H9 (cell line): Measurements from ENCODE around the gene PFDN1. TPM values are rescaled to one million over a fixed set of nuclear protein-coding genes. Genes with fewer than 3 reads are reported as not detected.

Source experiments
- DNase-seq: peaks from one replicate; pipeline ENCODE4 v3.0.0-alpha.2; 2017
- H2AFZ ChIP-seq: one replicate; pipeline ENCODE4 v1.6.1; 2013; ENCODE audit warnings: mild to moderate bottlenecking, low read length, control low read depth, moderate library complexity
- H2AK5ac ChIP-seq: 2 replicates; pipeline ENCODE4 v1.6.1; 2013; ENCODE audit warnings: low read length, control low read depth, mixed read lengths; ENCODE audit not compliant: insufficient read length
- H2BK120ac ChIP-seq: one replicate; pipeline ENCODE4 v1.6.1; 2013; ENCODE audit warnings: low read depth, mild to moderate bottlenecking, low read length, control low read depth, inconsistent platforms; ENCODE audit not compliant: poor library complexity, severe bottlenecking
- H2BK12ac ChIP-seq: 2 replicates; pipeline ENCODE4 v1.6.1; 2013; ENCODE audit warnings: low read length, control low read depth, mixed read lengths, low read depth; ENCODE audit not compliant: insufficient read length
- H2BK15ac ChIP-seq: 2 replicates; pipeline ENCODE4 v1.6.1; 2013; ENCODE audit warnings: low read depth, low read length, control low read depth
- H2BK20ac ChIP-seq: one replicate; pipeline ENCODE4 v1.6.1; 2013; ENCODE audit warnings: low read depth, mild to moderate bottlenecking, low read length, control low read depth, inconsistent platforms; ENCODE audit not compliant: poor library complexity, severe bottlenecking
- H2BK5ac ChIP-seq: 2 replicates; pipeline ENCODE4 v1.6.1; 2013; ENCODE audit warnings: low read length, control low read depth, mixed read lengths; ENCODE audit not compliant: insufficient read length
- H3K14ac ChIP-seq: 2 replicates; pipeline ENCODE4 v1.6.1; 2013; ENCODE audit warnings: low read length, control low read depth; ENCODE audit not compliant: insufficient read depth
- H3K18ac ChIP-seq: 2 replicates; pipeline ENCODE4 v1.6.1; 2013; ENCODE audit warnings: low read depth, mild to moderate bottlenecking, mixed read lengths, low read length, control low read depth; ENCODE audit not compliant: insufficient read length
- H3K23ac ChIP-seq: 2 replicates; pipeline ENCODE4 v1.6.1; 2013; ENCODE audit warnings: low read length, control low read depth, mixed read lengths, low read depth; ENCODE audit not compliant: insufficient read length
- H3K23me2 ChIP-seq: 2 replicates; pipeline ENCODE4 v1.6.1; 2013; ENCODE audit warnings: low read depth, mild to moderate bottlenecking, mixed read lengths, low read length, control low read depth; ENCODE audit not compliant: insufficient read length, poor library complexity, severe bottlenecking
- H3K27ac ChIP-seq: 2 replicates; pipeline ENCODE4 v1.5.1; 2013; ENCODE audit warnings: low read length, control low read depth, mixed read lengths, low read depth; ENCODE audit not compliant: insufficient read length
- H3K27me3 ChIP-seq: 2 replicates; pipeline ENCODE4 v1.6.1; 2013; ENCODE audit warnings: low read length, control low read depth, inconsistent platforms; ENCODE audit not compliant: insufficient read depth
- H3K4ac ChIP-seq: 2 replicates; pipeline ENCODE4 v1.6.1; 2013; ENCODE audit warnings: low read depth, mild to moderate bottlenecking, control low read depth, inconsistent platforms, low read length, moderate library complexity
- H3K4me1 ChIP-seq: 2 replicates; pipeline ENCODE4 v1.6.1; 2013; ENCODE audit warnings: low read length, control low read depth, inconsistent platforms; ENCODE audit not compliant: insufficient read depth
- H3K4me2 ChIP-seq: 2 replicates; pipeline ENCODE4 v1.6.1; 2013; ENCODE audit warnings: low read length, control low read depth, mixed read lengths; ENCODE audit not compliant: insufficient read length, insufficient read depth
- H3K56ac ChIP-seq: 2 replicates; pipeline ENCODE4 v1.6.1; 2013; ENCODE audit warnings: low read depth, mild to moderate bottlenecking, mixed read lengths, low read length, control low read depth; ENCODE audit not compliant: insufficient read length
- H3K79me1 ChIP-seq: 2 replicates; pipeline ENCODE4 v1.6.1; 2013; ENCODE audit warnings: low read depth, mild to moderate bottlenecking, moderate library complexity, low read length, control low read depth, inconsistent platforms; ENCODE audit not compliant: insufficient read depth, poor library complexity, severe bottlenecking
- H3K79me2 ChIP-seq: 2 replicates; pipeline ENCODE4 v1.6.1; 2013; ENCODE audit warnings: low read length, control low read depth, inconsistent platforms; ENCODE audit not compliant: insufficient read depth
- H3K9ac ChIP-seq: 2 replicates; pipeline ENCODE4 v1.6.1; 2013; ENCODE audit warnings: low read length, control low read depth, mixed read lengths; ENCODE audit not compliant: insufficient read length; ENCODE audit errors: extremely low read depth
- H3K9me3 ChIP-seq: one replicate; pipeline ENCODE4 v1.6.1; 2013; ENCODE audit warnings: low read depth, low read length, inconsistent platforms; ENCODE audit not compliant: control insufficient read depth
- H3T11ph ChIP-seq: one replicate; pipeline ENCODE4 v1.6.1; 2013; ENCODE audit warnings: mild to moderate bottlenecking, low read length, control low read depth, inconsistent platforms
- H4K20me1 ChIP-seq: one replicate; pipeline ENCODE4 v1.6.1; 2013; ENCODE audit not compliant: control insufficient read depth, insufficient read length, insufficient read depth
- H4K5ac ChIP-seq: 2 replicates; pipeline ENCODE4 v1.6.1; 2013; ENCODE audit warnings: low read depth, mild to moderate bottlenecking, mixed read lengths, low read length, control low read depth; ENCODE audit not compliant: insufficient read length
- H4K8ac ChIP-seq: replicated peaks from 2 replicates; pipeline ENCODE4 v1.6.1; 2013; ENCODE audit warnings: low read length, control low read depth, mixed read lengths, low read depth; ENCODE audit not compliant: insufficient read length
- H4K91ac ChIP-seq: 2 replicates; pipeline ENCODE4 v1.6.1; 2013; ENCODE audit warnings: low read depth, mild to moderate bottlenecking, moderate library complexity, mixed read lengths, low read length, control low read depth; ENCODE audit not compliant: insufficient read length
- H3K27ac Mint-ChIP-seq, 3 experiments: 2 replicates in 2 of 3; 3 replicates in 1 of 3; pipeline ENCODE4 v1.8.0; 2020 to 2021; ENCODE audit warnings: mixed read lengths in 3 of 3, mild to moderate bottlenecking in 1 of 3, moderate library complexity in 1 of 3
- H3K27me3 Mint-ChIP-seq: 2 replicates; pipeline ENCODE4 v1.8.0; 2021; ENCODE audit warnings: low read depth, mild to moderate bottlenecking, moderate library complexity, mixed read lengths
- H3K36me3 Mint-ChIP-seq, 3 experiments: 2 replicates in 2 of 3; 3 replicates in 1 of 3; pipeline ENCODE4 v1.8.0; 2020 to 2021; ENCODE audit warnings: low read depth in 3 of 3, mixed read lengths in 3 of 3; ENCODE audit not compliant: insufficient read depth in 1 of 3
- H3K4me1 Mint-ChIP-seq, 2 experiments: 2 replicates each; pipeline ENCODE4 v1.8.0; 2020; ENCODE audit warnings: mixed read lengths in 2 of 2
- H3K4me3 Mint-ChIP-seq, 2 experiments: 2 replicates in 1 of 2; 3 replicates in 1 of 2; pipeline ENCODE4 v1.8.0; 2020 to 2021; ENCODE audit warnings: mild to moderate bottlenecking in 2 of 2, mixed read lengths in 2 of 2, moderate library complexity in 1 of 2
- H3K9me3 Mint-ChIP-seq, 2 experiments: 2 replicates in 1 of 2; 3 replicates in 1 of 2; pipeline ENCODE4 v1.8.0; 2020; ENCODE audit warnings: mild to moderate bottlenecking in 2 of 2, mixed read lengths in 2 of 2, moderate library complexity in 1 of 2
- CTCF ChIP-seq: fragments of 200-600 bp; sonication (generic); conservative IDR thresholded peaks from 3 replicates; pipeline ENCODE4 v1.8.0; 2021; ENCODE audit warnings: antibody characterized with exemption, mild to moderate bottlenecking
- WGBS: extraction: QIAGEN DNeasy Blood & Tissue Kit; methylation state at CpG from one replicate; pipeline ENCODE4 v1.1.7; 2013; ENCODE audit warnings: missing lambda C conversion rate, low lambda C conversion rate, mixed read lengths; ENCODE audit not compliant: insufficient read length; ENCODE audit errors: extremely low coverage; 5-methylcytosine and 5-hydroxymethylcytosine counted together
- total RNA-seq: library from RNA; stranded (reverse); gene quantifications from 2 replicates; pipeline ENCODE4 v1.2.1, GENCODE V29; 2021

Gene PFDN1
- total RNA-seq, 1 experiment from 2014 or later: 58.3 TPM

DNA sequence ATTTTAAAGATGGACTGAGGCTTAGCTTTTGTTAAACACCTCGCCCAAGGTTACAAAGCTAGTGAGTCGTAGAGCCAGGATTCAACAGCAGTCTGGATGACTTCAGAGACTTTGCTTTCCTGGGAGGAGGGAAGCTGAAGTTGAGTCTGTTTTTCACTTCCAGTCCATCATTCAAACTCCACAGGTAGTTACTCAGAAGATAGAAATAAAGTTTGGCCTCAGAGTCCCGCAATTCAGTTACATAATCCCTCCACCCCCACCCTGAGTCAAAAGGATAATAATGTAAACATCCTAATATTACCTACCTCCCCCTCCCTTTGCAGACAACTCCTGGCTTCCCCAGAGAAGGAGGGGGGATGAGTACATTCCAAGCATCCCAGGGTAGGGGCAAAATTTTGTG, 35.4 kb upstream of the PFDN1 start:
- Histone ChIP-seq H3K56ac (no peak overlapping the region), H2BK5ac (no peak overlapping the region), H3K4me2 (no peak overlapping the region), H3K4me1 (no peaks in the 10 kb centered on the region; the same call in 1 of the 2 replicates), H4K91ac (no peak overlapping the region), H3K14ac (no peak overlapping the region), H2AK5ac (no peak overlapping the region), H3K23me2 (no peaks in the 10 kb centered on the region), H4K8ac (no peak overlapping the region), H3K23ac (no peak overlapping the region), H2AFZ (no peak overlapping the region), H3K27ac (no peak overlapping the region), H4K20me1 (no peaks in the 10 kb centered on the region), H3T11ph (no peak overlapping the region), H2BK12ac (no peak overlapping the region), H3K9me3 (no peaks in the 10 kb centered on the region), H3K18ac (no peak overlapping the region), H3K4ac (no peak overlapping the region), H3K9ac (no peak overlapping the region), H3K79me1 (no peaks in the 10 kb centered on the region), H3K79me2 (no peaks in the 10 kb centered on the region), H2BK15ac (no peak overlapping the region), H4K5ac (no peak overlapping the region), H2BK20ac (no peak overlapping the region), H3K27me3 (no peaks in the 10 kb centered on the region), H2BK120ac (no peak overlapping the region)
- Mint-ChIP-seq H3K4me3 (no peak overlapping the region), H3K27ac (no peak overlapping the region), H3K4me1 (peaks cover 0 to 2% of the 10 kb centered on the region in 2 experiments; a peak in 1 of 4 replicates), H3K27me3 (no peaks in the 10 kb centered on the region), H3K9me3 (no peaks in the 10 kb centered on the region), H3K36me3 (peaks cover 0 to 12% (median 0%) of the 10 kb centered on the region in 3 experiments; a peak in 4 of 7 replicates)
- TF ChIP-seq CTCF: no peak
- no peak for DNase-seq
- no CpG with 5 or more reads among the region's 3 CpGs for WGBS
